Ascending aorta (tissue), 2 donors: ENCODE data around the gene NOXA1. TPM values are rescaled to one million over a fixed set of nuclear protein-coding genes. Genes with fewer than 3 reads are reported as not detected.
A peak's percentile ranks its signal among the peaks of the same experiment; 100 is the strongest.

ENCODE experiments used
- DNase-seq, 2 donors: peaks; one replicate each; pipeline ENCODE4 v3.0.0-alpha.2; 2019; ENCODE audit warnings: low spot score in 2 of 2
- H3K27ac ChIP-seq, 2 donors: fragments of 200-600 bp; sonication (generic); one replicate each; pipeline ENCODE4 v1.5.1; 2016 to 2017; ENCODE audit warnings: mild to moderate bottlenecking in 1 of 2
- H3K27me3 ChIP-seq: fragments of 200-600 bp; sonication (generic); one replicate; pipeline ENCODE4 v1.5.1; 2017
- H3K36me3 ChIP-seq, 2 donors: fragments of 200-600 bp; sonication (generic); one replicate each; pipeline ENCODE4 v1.5.1; 2016
- H3K4me1 ChIP-seq, 2 donors: fragments of 200-600 bp; sonication (generic); one replicate each; pipeline ENCODE4 v1.5.1; 2016 to 2017; ENCODE audit warnings: mild to moderate bottlenecking in 1 of 2
- H3K4me3 ChIP-seq, 2 donors: fragments of 200-600 bp; sonication (generic); one replicate each; pipeline ENCODE4 v1.5.1; 2016 to 2017; ENCODE audit warnings: mild to moderate bottlenecking in 1 of 2
- H3K9me3 ChIP-seq, 2 donors: fragments of 200-600 bp; sonication (generic); one replicate each; pipeline ENCODE4 v1.5.1; 2016
- intact Hi-C: fragments of 100-400 bp; cut with DNase I; formaldehyde crosslinking; loops from one replicate; pipeline ENCODE4 v1.15.1; 2023
- total RNA-seq: library from RNA; depleted of rRNA; stranded (reverse); fragments of >200 nt; gene quantifications from one replicate; pipeline ENCODE4 v1.1.0, GENCODE V29; 2016
- TF ChIP-seq, protein P1 (sequence below), 3 experiments: fragments of 200-600 bp in 2 of 3; fragments of 450-650 bp in 1 of 3; sonication (generic) in 2 of 3; IDR thresholded peaks; one replicate each; pipeline ENCODE4 v1.5.1; 2016 to 2019; ENCODE audit warnings: antibody characterized with exemption in 3 of 3, mild to moderate bottlenecking in 1 of 3, moderate library complexity in 1 of 3

The NOXA1 gene
- total RNA-seq, 1 donor from 2014 or later, result 6.9 TPM

GRCh38 chr9:137421838-137422603 is 1.2 kb upstream of the NOXA1 start:
- intact Hi-C loops, result loop anchor here (2.0 to 10.0 kb wide), 2 partner anchors 23 to 103 kb away; no protein-coding TSS in a partner anchor
- Histone ChIP-seq H3K27ac (peak overlapping the region in 1 of 2 donors; percentile 87), H3K9me3 (no peaks in the 10 kb centered on the region), H3K4me3 (peak overlapping the region; percentile 73 to 100), H3K27me3 (no peaks in the 10 kb centered on the region), H3K36me3 (peaks cover 0 to 6% of the 10 kb centered on the region in 2 donors), H3K4me1 (peaks cover 7 to 15% of the 10 kb centered on the region in 2 donors)
- no peak for DNase-seq
- TF ChIP-seq, protein P1, sequence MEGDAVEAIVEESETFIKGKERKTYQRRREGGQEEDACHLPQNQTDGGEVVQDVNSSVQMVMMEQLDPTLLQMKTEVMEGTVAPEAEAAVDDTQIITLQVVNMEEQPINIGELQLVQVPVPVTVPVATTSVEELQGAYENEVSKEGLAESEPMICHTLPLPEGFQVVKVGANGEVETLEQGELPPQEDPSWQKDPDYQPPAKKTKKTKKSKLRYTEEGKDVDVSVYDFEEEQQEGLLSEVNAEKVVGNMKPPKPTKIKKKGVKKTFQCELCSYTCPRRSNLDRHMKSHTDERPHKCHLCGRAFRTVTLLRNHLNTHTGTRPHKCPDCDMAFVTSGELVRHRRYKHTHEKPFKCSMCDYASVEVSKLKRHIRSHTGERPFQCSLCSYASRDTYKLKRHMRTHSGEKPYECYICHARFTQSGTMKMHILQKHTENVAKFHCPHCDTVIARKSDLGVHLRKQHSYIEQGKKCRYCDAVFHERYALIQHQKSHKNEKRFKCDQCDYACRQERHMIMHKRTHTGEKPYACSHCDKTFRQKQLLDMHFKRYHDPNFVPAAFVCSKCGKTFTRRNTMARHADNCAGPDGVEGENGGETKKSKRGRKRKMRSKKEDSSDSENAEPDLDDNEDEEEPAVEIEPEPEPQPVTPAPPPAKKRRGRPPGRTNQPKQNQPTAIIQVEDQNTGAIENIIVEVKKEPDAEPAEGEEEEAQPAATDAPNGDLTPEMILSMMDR (IDR thresholded peaks at IDR 0.05), result no peak

- TF ChIP-seq, protein P1 (IDR thresholded peaks at IDR 0.05), result no peak
- Histone ChIP-seq H3K4me1 (peaks cover 7 to 15% of the 10 kb centered on the region in 2 donors), H3K4me3 (peak overlapping the region; percentile 73 to 100), H3K9me3 (no peaks in the 10 kb centered on the region), H3K36me3 (peaks cover 0 to 3% of the 10 kb centered on the region in 2 donors), H3K27me3 (no peaks in the 10 kb centered on the region), H3K27ac (peak overlapping the region; percentile 51 to 87)
- peak in 1 of 2 donors; percentile 80 for DNase-seq
- intact Hi-C loops, result loop anchor here (1.0 to 10.0 kb wide), 3 partner anchors 21 to 101 kb away; partner anchors contain the start of gene NSMF
Observed at GRCh38 chr9:137423514-137424291, 510 bp downstream of the NOXA1 start.

DNA sequence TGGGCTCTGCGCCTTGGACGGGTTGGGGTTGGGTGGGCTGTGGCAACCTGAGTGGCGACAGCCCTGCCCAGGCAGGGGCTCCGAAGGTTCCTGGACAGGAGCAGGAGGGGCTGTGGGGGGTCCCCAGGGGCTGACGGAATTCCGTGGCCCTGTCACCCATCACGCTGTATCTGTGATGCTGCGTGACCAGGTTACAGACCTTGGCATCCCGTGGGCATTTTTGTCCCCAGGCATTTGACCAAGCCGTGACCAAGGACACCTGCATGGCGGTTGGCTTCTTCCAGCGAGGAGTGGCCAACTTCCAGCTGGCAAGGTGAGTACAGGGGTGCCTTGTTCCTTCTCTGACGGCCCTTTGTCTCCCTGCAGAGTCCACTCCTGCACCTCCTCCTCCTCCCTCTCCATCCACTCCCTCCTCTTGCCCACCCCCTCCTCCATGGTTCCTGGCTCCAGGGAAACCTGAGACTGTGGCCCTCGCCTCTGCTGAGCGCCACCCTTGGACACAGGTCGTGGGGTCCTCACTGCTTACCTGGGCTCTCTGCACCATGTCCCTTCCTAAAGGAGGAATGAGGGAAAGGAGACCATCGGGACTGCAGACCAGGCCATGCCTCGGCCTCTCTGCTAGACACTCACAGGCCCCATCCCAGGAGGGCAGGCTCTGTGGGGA is 3.0 kb downstream of the NOXA1 start:
- intact Hi-C loops, result loop anchor here (10.0 kb wide), 1 partner anchor 99 kb away; no protein-coding TSS in a partner anchor
- no peaks in the 10 kb centered on the region for H3K36me3 ChIP-seq
- no peaks in the 10 kb centered on the region for H3K27me3 ChIP-seq
- H3K27ac ChIP-seq, result no peak overlapping the region
- H3K4me1 ChIP-seq, result peaks cover 7 to 15% of the 10 kb centered on the region in 2 donors
- TF ChIP-seq, protein P1 (IDR thresholded peaks at IDR 0.05), result no peak
- DNase-seq, result no peak
- no peaks in the 10 kb centered on the region for H3K9me3 ChIP-seq
- no peak overlapping the region for H3K4me3 ChIP-seq

- Histone ChIP-seq H3K27me3 (no peaks in the 10 kb centered on the region), H3K9me3 (no peaks in the 10 kb centered on the region), H3K36me3 (no peaks in the 10 kb centered on the region), H3K4me1 (peaks cover 4 to 6% of the 10 kb centered on the region in 2 donors), H3K27ac (no peak overlapping the region), H3K4me3 (no peak overlapping the region)
- no peak for DNase-seq
- intact Hi-C loops, result loop anchor here (10.0 kb wide), 1 partner anchor 97 kb away; no protein-coding TSS in a partner anchor
- TF ChIP-seq, protein P1 (IDR thresholded peaks at IDR 0.05), result no peak
Observed at GRCh38 chr9:137427454-137428310, 4.5 kb downstream of the NOXA1 start.

- no peak for DNase-seq
- intact Hi-C loops, result loop anchor here (10.0 kb wide), 1 partner anchor 97 kb away; no protein-coding TSS in a partner anchor
- TF ChIP-seq, protein P1 (IDR thresholded peaks at IDR 0.05), result no peak
Observed at GRCh38 chr9:137428311-137428630, 5.1 kb downstream of the NOXA1 start.

More at GRCh38 chr9:137428311-137428630, 5.1 kb downstream of the NOXA1 start:
- Histone ChIP-seq H3K36me3 (no peaks in the 10 kb centered on the region), H3K27me3 (no peaks in the 10 kb centered on the region), H3K4me1 (peaks cover 4 to 6% of the 10 kb centered on the region in 2 donors), H3K4me3 (no peak overlapping the region), H3K9me3 (no peaks in the 10 kb centered on the region), H3K27ac (no peak overlapping the region)
